ENCODE measurements around the gene SUPT20HL1.

SUPT20HL1 gene

DNA sequence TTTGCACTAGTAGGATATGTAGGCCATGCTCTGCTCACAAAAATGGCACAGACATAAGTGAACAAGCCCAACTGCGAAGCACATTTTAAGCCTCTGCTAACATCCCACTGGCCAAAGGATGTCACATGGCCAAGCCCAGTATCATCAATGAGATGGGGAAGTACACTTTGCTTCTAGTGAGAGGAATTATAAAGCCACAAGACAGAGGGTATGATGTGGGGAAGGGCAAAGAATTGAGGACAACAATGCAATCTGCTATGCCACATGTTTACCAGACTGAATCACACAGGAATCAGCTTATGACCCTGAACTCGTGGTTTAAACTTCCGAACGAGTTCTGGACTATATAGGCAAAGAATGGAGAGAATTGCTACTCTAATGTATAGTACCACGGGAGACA lies 39.1 kb downstream of the SUPT20HL1 start:
- no peak for DNase-seq

DNA sequence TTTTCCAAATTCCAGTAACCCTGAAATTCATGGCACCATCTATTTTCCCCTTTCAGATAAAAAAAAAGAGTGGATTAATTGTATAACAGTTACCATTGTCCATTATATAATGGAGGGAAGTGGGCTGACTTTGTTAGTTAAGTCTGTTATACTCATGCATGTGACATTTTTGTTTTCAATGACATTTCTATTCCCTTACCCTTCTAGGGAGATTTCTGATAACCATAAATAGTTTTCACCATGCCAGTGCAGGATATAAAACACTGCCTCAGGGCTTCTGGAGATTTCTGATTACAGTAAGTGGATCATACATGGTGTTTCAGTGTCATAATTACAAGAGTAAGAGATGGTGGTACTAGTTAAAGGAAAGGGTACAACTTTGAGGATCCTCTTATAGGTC lies 45.5 kb downstream of the SUPT20HL1 start:
- DNase-seq, result no peak

Measured in NCI-H1092 (cell line).